C4-2B (cell line): ENCODE measurements around the gene OXCT2.

Source experiments
- ZFX ChIP-seq: fragments of 450-650 bp; IDR thresholded peaks from 2 replicates; pipeline ENCODE4 v1.6.1; 2017
- TF ChIP-seq, protein P1 (sequence below): fragments of 450-650 bp; conservative IDR thresholded peaks from 2 replicates; pipeline ENCODE4 v1.5.1; 2017; ENCODE audit warnings: mild to moderate bottlenecking

DNA sequence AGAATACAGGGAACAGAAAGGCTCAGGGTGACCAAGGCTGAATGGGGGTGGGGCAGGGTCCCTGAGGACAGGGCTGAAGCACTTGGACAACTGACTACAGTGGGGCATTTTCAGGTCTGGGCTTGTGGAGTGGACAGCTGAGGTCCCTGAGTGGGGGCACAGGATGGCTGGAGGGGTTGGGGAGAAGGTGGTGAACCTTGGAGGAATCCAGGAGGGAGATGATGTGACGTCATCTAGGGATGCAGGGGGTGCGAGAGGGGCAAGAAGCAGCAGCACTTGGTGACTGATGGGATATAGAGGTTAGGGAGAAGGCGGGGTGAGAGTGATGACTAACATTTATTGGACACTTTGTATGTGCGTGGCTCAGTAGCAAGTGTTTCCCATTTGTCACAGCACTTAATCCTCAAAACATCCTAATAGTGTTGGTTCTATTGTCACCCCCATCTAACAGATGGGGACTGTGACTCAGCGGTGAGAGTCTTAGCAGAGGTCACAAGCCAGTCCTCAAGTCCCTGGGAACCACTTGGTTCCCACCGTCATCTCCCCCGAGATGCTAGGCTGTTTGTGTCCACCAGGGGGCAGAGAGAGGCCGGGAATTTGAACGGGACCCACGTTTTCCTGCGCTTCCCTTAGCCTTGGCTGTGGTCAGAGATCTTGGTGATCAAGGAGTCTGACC is 45.4 kb upstream of the OXCT2 start:
- TF ChIP-seq, protein P1, sequence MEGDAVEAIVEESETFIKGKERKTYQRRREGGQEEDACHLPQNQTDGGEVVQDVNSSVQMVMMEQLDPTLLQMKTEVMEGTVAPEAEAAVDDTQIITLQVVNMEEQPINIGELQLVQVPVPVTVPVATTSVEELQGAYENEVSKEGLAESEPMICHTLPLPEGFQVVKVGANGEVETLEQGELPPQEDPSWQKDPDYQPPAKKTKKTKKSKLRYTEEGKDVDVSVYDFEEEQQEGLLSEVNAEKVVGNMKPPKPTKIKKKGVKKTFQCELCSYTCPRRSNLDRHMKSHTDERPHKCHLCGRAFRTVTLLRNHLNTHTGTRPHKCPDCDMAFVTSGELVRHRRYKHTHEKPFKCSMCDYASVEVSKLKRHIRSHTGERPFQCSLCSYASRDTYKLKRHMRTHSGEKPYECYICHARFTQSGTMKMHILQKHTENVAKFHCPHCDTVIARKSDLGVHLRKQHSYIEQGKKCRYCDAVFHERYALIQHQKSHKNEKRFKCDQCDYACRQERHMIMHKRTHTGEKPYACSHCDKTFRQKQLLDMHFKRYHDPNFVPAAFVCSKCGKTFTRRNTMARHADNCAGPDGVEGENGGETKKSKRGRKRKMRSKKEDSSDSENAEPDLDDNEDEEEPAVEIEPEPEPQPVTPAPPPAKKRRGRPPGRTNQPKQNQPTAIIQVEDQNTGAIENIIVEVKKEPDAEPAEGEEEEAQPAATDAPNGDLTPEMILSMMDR = peak; percentile 88
- TF ChIP-seq ZFX = no peak
